Left lung (tissue), 10 donors: ENCODE results near the gene GRP. TPM values are rescaled to one million over a fixed set of nuclear protein-coding genes. Genes with fewer than 3 reads are reported as not detected.

Experiments
- ATAC-seq: fragments of 200-7000 bp; cut with Tn5 transposase; one replicate; pipeline ENCODE4 v1.9.1; 2020; ENCODE audit warnings: moderate library complexity
- DNase-seq, 4 donors: peaks; one replicate each; pipeline ENCODE4 v3.0.0-alpha.2; 2013 to 2020
- H3K27ac ChIP-seq, 2 donors: fragments of 200-600 bp; sonication (generic) in 1 of 2; one replicate each; pipeline versions ENCODE4 v1.5.0 to v1.8.0; 2020 to 2021
- H3K27me3 ChIP-seq, 2 donors: fragments of 200-600 bp; sonication (generic) in 1 of 2; one replicate each; pipeline versions ENCODE4 v1.5.0 to v1.8.0; 2020 to 2021
- H3K36me3 ChIP-seq, 2 donors: fragments of 200-600 bp; sonication (generic) in 1 of 2; one replicate each; pipeline versions ENCODE4 v1.5.0 to v1.8.0; 2020 to 2021
- H3K4me1 ChIP-seq, 2 donors: fragments of 200-600 bp; one replicate each; pipeline ENCODE4 v1.8.0; 2021
- H3K4me3 ChIP-seq, 2 donors: fragments of 200-600 bp; sonication (generic) in 1 of 2; one replicate each; pipeline versions ENCODE4 v1.5.0 to v1.8.0; 2020 to 2021; ENCODE audit warnings: mild to moderate bottlenecking in 1 of 2
- H3K9me3 ChIP-seq, 2 donors: fragments of 200-600 bp; sonication (generic) in 1 of 2; one replicate each; pipeline versions ENCODE4 v1.5.0 to v1.8.0; 2020 to 2021
- intact Hi-C, 2 donors: fragments of 100-400 bp; cut with DNase I; formaldehyde crosslinking; loops; one replicate each; pipeline versions ENCODE4 v1.11.2 to v1.14.2; 2022
- polyA plus RNA-seq, 6 donors: library from polyadenylated mRNA; unstranded; fragments of 120-200 nt; gene quantifications; one replicate each; pipeline ENCODE4 v1.2.1, GENCODE V29; 2013; ENCODE audit not compliant: insufficient read length in 6 of 6
- total RNA-seq, 2 donors: library from RNA; stranded (reverse); fragmentation: NEBNext Ultra II Directional; extraction: Animal tissue kit (Norgen Biotek cat#: 25700); gene quantifications; one replicate each; pipeline ENCODE4 v1.2.1, GENCODE V29; 2021
- TF ChIP-seq, protein P1 (sequence below), 2 donors: fragments of 200-600 bp; sonication (generic) in 1 of 2; IDR thresholded peaks; one replicate each; pipeline versions ENCODE4 v1.5.0 to v1.8.0; 2021; ENCODE audit warnings: antibody characterized with exemption in 2 of 2
- donor health status: DM: no; HTN: yes; CAD: no.
- donor health status: DM: no; HTN: no; CAD: no.

Gene GRP
- total and polyA plus RNA-seq, 8 donors = 0.67 to 75.8 (median 58.6) TPM

DNA sequence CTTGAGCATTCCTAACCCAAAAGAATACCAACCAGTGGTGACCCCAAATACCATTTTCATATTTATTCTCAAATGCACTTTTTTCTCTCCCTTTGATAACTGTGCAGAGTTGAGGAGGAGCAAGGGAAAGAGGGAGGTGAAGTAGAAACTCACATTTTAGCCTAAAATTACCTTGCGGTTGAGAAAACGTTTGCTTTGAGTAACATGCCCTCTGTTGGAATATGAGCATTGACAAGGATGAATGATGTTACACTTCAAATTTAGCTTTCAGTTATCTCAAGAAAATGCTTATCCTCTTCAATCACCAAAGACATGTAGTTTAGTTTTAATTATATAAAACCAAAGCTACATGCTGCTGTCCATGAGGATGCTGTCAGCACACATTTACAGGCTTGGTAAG is 2.4 kb downstream of the GRP start:
- Histone ChIP-seq H3K36me3 (no peaks in the 10 kb centered on the region), H3K4me1 (no peaks in the 10 kb centered on the region)
- TF ChIP-seq, protein P1, sequence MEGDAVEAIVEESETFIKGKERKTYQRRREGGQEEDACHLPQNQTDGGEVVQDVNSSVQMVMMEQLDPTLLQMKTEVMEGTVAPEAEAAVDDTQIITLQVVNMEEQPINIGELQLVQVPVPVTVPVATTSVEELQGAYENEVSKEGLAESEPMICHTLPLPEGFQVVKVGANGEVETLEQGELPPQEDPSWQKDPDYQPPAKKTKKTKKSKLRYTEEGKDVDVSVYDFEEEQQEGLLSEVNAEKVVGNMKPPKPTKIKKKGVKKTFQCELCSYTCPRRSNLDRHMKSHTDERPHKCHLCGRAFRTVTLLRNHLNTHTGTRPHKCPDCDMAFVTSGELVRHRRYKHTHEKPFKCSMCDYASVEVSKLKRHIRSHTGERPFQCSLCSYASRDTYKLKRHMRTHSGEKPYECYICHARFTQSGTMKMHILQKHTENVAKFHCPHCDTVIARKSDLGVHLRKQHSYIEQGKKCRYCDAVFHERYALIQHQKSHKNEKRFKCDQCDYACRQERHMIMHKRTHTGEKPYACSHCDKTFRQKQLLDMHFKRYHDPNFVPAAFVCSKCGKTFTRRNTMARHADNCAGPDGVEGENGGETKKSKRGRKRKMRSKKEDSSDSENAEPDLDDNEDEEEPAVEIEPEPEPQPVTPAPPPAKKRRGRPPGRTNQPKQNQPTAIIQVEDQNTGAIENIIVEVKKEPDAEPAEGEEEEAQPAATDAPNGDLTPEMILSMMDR (IDR thresholded peaks at IDR 0.05) = no peak

DNA sequence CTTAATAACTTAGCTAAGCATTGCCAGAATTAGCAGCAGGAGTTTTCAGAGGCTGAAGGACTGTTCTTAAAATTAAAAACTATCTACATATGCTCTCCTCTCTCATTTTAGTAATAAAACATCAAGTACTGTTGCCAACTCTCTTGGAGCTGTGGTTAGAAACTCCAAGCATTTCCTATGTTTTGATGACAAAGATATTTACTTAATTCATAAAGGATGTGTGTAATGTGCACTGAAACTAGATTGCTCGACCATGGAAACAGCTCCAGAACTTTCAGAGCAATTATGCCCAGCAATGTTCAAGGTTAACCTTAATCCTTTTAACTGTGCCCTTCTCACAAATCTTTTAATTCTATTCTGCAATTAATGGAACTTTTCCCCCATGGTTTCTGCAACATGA is 8.4 kb downstream of the GRP start:
- no peak overlapping the region for H3K4me3 ChIP-seq
- DNase-seq = no peak
- peaks cover 0 to 24% of the 10 kb centered on the region in 2 donors for H3K27me3 ChIP-seq
- ATAC-seq = no peak
- H3K27ac ChIP-seq = no peak overlapping the region
- TF ChIP-seq, protein P1 (IDR thresholded peaks at IDR 0.05) = no peak
- H3K4me1 ChIP-seq = no peaks in the 10 kb centered on the region
- H3K36me3 ChIP-seq = no peaks in the 10 kb centered on the region
- intact Hi-C loops = no loop called here
- H3K9me3 ChIP-seq = no peaks in the 10 kb centered on the region

More for the DNA sequence above, 2.4 kb downstream of the GRP start:
- ATAC-seq (no peak), DNase-seq (no peak)
- H3K27ac ChIP-seq = no peak overlapping the region
- intact Hi-C loops = no loop called here
- peaks cover 46 to 64% of the 10 kb centered on the region in 2 donors for H3K27me3 ChIP-seq
- no peak overlapping the region for H3K4me3 ChIP-seq
- H3K9me3 ChIP-seq = no peaks in the 10 kb centered on the region

DNA sequence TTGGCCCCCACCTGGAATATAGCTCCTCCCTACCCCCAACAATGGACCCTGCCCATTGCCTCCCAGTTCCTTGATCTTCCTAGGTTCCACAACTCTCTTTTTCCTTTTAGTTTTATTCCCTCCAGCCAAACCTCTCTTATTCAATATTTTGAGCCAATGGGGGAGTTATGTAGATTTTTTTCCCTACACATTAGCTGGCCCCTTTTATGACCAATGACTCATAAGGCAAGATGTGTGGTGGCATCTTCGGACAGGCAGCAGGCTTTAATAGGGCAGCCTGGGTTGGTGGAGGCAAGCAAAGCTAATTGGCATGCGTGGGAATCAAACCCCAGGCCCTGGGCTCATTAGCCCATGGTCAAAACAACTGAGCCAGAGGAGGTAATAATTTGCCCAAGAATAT is 9.2 kb downstream of the GRP start:
- intact Hi-C loops = no loop called here

DNA sequence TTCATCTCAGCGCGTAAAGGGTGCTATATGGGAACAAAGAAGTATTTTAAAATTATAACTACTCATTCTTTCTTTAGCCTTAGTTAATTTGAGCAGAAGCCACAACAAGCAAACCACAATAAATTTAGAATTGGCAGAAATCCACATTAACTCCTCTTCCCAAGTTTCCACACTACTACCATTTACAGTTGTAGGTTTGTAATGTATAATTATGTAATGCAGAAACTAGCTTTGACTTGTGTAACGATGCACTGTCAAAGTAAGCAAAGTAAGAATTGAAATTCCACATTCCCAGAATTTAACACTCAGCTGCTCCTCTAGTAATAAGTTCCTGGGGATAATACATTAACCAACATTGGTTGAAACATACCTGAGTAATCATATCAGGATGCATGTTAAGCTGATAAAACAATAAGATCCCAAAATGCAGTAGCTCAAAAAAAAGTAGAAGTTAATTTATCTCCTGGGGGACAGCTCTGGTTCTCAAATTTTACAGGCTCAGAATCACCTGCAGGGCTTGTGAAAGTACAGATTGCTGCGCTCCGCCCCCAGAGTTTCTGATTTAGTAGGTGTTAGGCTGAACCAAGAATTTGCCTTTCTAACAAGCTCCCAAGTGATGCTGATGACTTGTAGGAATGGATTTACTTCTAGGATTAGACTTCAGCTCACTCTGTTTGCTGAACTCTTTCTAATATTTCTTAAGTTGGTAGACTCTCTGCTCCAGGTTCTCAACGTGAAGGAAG is 9.9 kb downstream of the GRP start:
- TF ChIP-seq, protein P1 (IDR thresholded peaks at IDR 0.05) = no peak
- Histone ChIP-seq H3K27me3 (peaks cover 0 to 18% of the 10 kb centered on the region in 2 donors), H3K36me3 (no peaks in the 10 kb centered on the region), H3K27ac (no peak overlapping the region), H3K4me3 (no peak overlapping the region), H3K9me3 (no peaks in the 10 kb centered on the region), H3K4me1 (no peaks in the 10 kb centered on the region)
- no peak for ATAC-seq
- DNase-seq = no peak
- intact Hi-C loops = no loop called here

More for the DNA sequence above, 9.2 kb downstream of the GRP start:
- Histone ChIP-seq H3K4me3 (no peak overlapping the region), H3K9me3 (no peaks in the 10 kb centered on the region), H3K4me1 (no peaks in the 10 kb centered on the region), H3K27ac (no peak overlapping the region), H3K27me3 (peaks cover 0 to 18% of the 10 kb centered on the region in 2 donors), H3K36me3 (no peaks in the 10 kb centered on the region)
- DNase-seq = no peak
- no peak for ATAC-seq
- TF ChIP-seq, protein P1 (IDR thresholded peaks at IDR 0.05) = no peak

DNA sequence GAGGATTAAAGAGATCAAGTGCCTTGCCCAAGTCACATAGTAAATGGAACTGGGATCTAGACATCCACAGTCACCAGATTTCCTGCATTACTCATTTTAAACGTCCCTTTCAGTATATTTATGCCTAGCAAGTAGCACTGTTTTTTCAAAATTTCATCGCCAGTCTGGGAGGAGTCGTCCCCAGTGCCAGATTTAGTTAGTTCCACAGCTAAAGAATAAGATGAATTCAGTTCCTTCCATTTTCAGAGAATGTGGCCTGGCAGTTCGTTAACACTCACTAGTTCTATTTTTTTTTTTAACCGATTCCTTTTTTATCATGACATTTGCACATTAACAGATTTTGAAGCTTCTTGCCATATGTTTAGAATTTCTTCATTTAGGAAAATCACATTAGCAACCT is 11.2 kb downstream of the GRP start:
- ATAC-seq = no peak
- intact Hi-C loops = no loop called here

More for the DNA sequence above, 11.2 kb downstream of the GRP start:
- TF ChIP-seq, protein P1 (IDR thresholded peaks at IDR 0.05) = no peak
- no peaks in the 10 kb centered on the region for H3K36me3 ChIP-seq
- peaks cover 0 to 18% of the 10 kb centered on the region in 2 donors for H3K27me3 ChIP-seq
- no peaks in the 10 kb centered on the region for H3K4me1 ChIP-seq
- H3K27ac ChIP-seq = no peak overlapping the region
- DNase-seq = no peak
- H3K4me3 ChIP-seq = no peak overlapping the region
- no peaks in the 10 kb centered on the region for H3K9me3 ChIP-seq
